Right lobe of liver (tissue), 6 donors: Measurements from ENCODE around the gene PPP2R5C. TPM values are rescaled to one million over a fixed set of nuclear protein-coding genes. Genes with fewer than 3 reads are reported as not detected.

ENCODE experiments used
- ATAC-seq, 4 donors: fragments of 200-7000 bp; cut with Tn5 transposase; one replicate each; pipeline ENCODE4 v1.9.1; 2020; ENCODE audit warnings: mild to moderate bottlenecking in 4 of 4, moderate library complexity in 4 of 4
- DNase-seq, 3 donors: peaks; one replicate each; pipeline ENCODE4 v3.0.0-alpha.2; 2020
- H3K27ac ChIP-seq, 3 donors: fragments of 200-600 bp; one replicate each; pipeline ENCODE4 v1.8.0; 2022
- H3K27me3 ChIP-seq, 2 donors: fragments of 200-600 bp; one replicate each; pipeline ENCODE4 v1.8.0; 2022
- H3K36me3 ChIP-seq, 4 donors: fragments of 200-600 bp; sonication (generic) in 1 of 4; one replicate each; pipeline versions ENCODE4 v1.5.1 to v1.8.0; 2017 to 2022; ENCODE audit warnings: control low read depth in 1 of 4
- H3K4me1 ChIP-seq, 4 donors: fragments of 200-600 bp; sonication (generic) in 1 of 4; one replicate each; pipeline versions ENCODE4 v1.5.1 to v1.8.0; 2017 to 2022; ENCODE audit warnings: control low read depth in 1 of 4
- H3K4me3 ChIP-seq, 3 donors: fragments of 200-600 bp; one replicate each; pipeline ENCODE4 v1.8.0; 2022
- H3K9me3 ChIP-seq, 4 donors: fragments of 200-600 bp; sonication (generic) in 1 of 4; one replicate each; pipeline versions ENCODE4 v1.5.1 to v1.8.0; 2017 to 2022; ENCODE audit warnings: control low read depth in 1 of 4
- POLR2A ChIP-seq: fragments of 450-650 bp; IDR thresholded peaks from one replicate; pipeline ENCODE4 v1.6.1; 2017; ENCODE audit warnings: antibody characterized with exemption, mild to moderate bottlenecking
- WGBS: methylation state at CpG from one replicate; pipeline ENCODE4 v1.1.6; 2018; ENCODE audit warnings: low coverage, low lambda C conversion rate; ENCODE audit not compliant: insufficient coverage; ENCODE audit errors: missing lambda C conversion rate; 5-methylcytosine and 5-hydroxymethylcytosine counted together
- intact Hi-C, 2 donors: fragments of 100-400 bp; cut with DNase I; formaldehyde crosslinking; loops; one replicate each; pipeline versions ENCODE4 v1.11.2 to v1.14.1; 2022
- total RNA-seq, 6 experiments: library from RNA; depleted of rRNA in 2 of 6; stranded (reverse); fragments of >200 nt in 2 of 6; fragmentation: NEBNext Ultra II Directional in 3 of 6; extraction: Animal tissue kit (Norgen Biotek cat#: 25700) in 3 of 6; gene quantifications; one replicate each; pipeline versions ENCODE4 v1.1.0 to v1.2.4, GENCODE V29; 2016 to 2023
- TF ChIP-seq, protein P1 (sequence below), 4 donors: fragments of 200-600 bp in 3 of 4; fragments of 450-650 bp in 1 of 4; IDR thresholded peaks; one replicate each; pipeline versions ENCODE4 v1.5.1 to v1.8.0; 2016 to 2022; ENCODE audit warnings: antibody characterized with exemption in 4 of 4, mild to moderate bottlenecking in 2 of 4
- donor health status: DM: no; HTN: yes; CAD: no.
- donor health status: DM: no; HTN: no; CAD: no.
- donor health status: DM: no; HTN: no; CAD: no.
- donor health status: DM: no; HTN: yes; CAD: no.
- donor health status: DM: no; HTN: yes; CAD: no.

Gene PPP2R5C
- total RNA-seq, 6 experiments from 2014 or later = 44.9 to 74.5 (median 55.3) TPM

DNA sequence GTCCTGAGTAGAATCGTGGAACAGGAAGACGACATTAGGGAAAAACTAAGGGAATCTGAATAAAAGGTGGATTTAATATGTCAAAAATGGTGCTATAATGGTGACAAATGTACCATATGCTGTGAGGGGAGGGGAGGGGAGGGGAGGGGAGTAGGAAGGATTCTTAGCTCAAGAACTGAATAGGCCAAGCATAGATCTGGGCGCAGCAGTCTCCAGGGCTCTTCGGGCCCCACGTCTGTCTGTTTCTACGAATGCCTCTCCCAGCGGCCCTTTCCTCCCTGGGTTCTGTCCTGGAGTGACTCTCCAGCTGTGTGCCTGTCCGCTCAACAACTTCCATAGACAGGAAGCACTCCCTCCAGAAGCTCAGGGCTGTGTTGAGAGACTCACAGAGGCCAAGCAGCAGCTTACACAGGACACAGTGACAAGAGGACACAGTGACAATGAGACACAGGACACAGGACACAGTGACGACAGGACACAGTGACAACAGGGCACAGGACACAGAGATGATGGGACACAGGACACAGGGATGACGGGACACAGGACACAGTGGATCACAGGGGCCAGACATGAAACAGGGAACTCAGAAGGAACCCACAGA lies 42.4 kb upstream of the PPP2R5C start:
- H3K27ac ChIP-seq = peak overlapping the region in 1 of 3 donors; percentile 38

DNA sequence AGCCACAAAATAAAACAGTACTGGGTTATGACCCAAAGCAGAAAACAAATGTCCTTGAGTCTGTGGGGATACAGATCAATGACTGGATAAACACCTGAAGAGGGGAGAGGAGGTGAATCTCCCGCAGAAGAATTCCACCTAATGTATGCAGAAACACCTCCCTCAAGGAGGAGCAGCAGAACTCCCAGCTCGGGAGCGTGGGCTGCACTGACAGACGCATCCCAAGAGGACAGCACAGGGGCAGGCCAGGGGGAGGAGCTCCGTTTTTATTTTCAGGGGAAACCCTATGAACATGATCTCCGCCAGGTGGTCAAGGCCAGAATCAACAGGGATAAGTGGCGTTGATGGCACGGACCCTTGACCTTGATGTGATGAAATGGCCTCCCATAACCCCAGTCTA lies 41.8 kb upstream of the PPP2R5C start:
- H3K27ac ChIP-seq = peak overlapping the region in 1 of 3 donors; percentile 38
- 47% methylated on average over 5 of the region's 8 CpGs for WGBS
- H3K27me3 ChIP-seq = no peaks in the 10 kb centered on the region
- TF ChIP-seq, protein P1, sequence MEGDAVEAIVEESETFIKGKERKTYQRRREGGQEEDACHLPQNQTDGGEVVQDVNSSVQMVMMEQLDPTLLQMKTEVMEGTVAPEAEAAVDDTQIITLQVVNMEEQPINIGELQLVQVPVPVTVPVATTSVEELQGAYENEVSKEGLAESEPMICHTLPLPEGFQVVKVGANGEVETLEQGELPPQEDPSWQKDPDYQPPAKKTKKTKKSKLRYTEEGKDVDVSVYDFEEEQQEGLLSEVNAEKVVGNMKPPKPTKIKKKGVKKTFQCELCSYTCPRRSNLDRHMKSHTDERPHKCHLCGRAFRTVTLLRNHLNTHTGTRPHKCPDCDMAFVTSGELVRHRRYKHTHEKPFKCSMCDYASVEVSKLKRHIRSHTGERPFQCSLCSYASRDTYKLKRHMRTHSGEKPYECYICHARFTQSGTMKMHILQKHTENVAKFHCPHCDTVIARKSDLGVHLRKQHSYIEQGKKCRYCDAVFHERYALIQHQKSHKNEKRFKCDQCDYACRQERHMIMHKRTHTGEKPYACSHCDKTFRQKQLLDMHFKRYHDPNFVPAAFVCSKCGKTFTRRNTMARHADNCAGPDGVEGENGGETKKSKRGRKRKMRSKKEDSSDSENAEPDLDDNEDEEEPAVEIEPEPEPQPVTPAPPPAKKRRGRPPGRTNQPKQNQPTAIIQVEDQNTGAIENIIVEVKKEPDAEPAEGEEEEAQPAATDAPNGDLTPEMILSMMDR (IDR thresholded peaks at IDR 0.05) = no peak
- TF ChIP-seq POLR2A = no peak
- intact Hi-C loops = no loop called here
- H3K9me3 ChIP-seq = no peaks in the 10 kb centered on the region
- H3K36me3 ChIP-seq = no peaks in the 10 kb centered on the region
- peak in 1 of 3 donors; percentile 30 for DNase-seq
- no peak overlapping the region for H3K4me3 ChIP-seq
- ATAC-seq = no peak
- H3K4me1 ChIP-seq = no peaks in the 10 kb centered on the region

More for the DNA sequence above, 42.4 kb upstream of the PPP2R5C start:
- WGBS = 42% methylated on average over 8 of the region's 10 CpGs
- Histone ChIP-seq H3K4me3 (no peak overlapping the region), H3K27me3 (no peaks in the 10 kb centered on the region), H3K36me3 (no peaks in the 10 kb centered on the region), H3K4me1 (no peaks in the 10 kb centered on the region), H3K9me3 (no peaks in the 10 kb centered on the region)
- peak; percentile 58 to 76 (median 72) for ATAC-seq
- intact Hi-C loops = no loop called here
- DNase-seq = peak in 1 of 3 donors; percentile 38
- no peak for TF ChIP-seq POLR2A
- TF ChIP-seq, protein P1 (IDR thresholded peaks at IDR 0.05) = no peak

DNA sequence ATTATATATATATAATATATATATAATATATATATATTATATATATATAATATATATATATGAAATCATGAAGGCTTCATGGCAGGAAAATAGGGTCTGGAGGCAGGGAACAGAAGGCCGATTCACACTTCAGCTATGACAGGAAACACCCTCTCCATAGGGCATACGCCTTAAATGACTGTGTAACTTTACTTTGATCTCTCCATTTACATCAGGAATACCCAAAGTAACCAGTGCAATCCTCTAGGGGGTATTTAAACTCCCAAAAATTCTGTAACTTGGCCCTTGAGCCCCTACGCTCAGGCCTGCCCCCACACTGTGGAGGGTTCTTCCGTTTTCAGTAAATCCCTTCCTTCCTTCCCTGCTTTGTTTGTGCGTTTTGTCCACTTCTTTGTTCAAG lies 40.4 kb upstream of the PPP2R5C start:
- ATAC-seq (no peak), DNase-seq (no peak)
- no peaks in the 10 kb centered on the region for H3K4me1 ChIP-seq
- TF ChIP-seq POLR2A = no peak
- TF ChIP-seq, protein P1 (IDR thresholded peaks at IDR 0.05) = no peak
- H3K4me3 ChIP-seq = no peak overlapping the region
- WGBS = 77% methylated on average over 4 of the region's 5 CpGs
- H3K36me3 ChIP-seq = no peaks in the 10 kb centered on the region
- H3K27ac ChIP-seq = peak overlapping the region in 1 of 3 donors; percentile 5
- no peaks in the 10 kb centered on the region for H3K9me3 ChIP-seq
- intact Hi-C loops = no loop called here
- no peaks in the 10 kb centered on the region for H3K27me3 ChIP-seq

DNA sequence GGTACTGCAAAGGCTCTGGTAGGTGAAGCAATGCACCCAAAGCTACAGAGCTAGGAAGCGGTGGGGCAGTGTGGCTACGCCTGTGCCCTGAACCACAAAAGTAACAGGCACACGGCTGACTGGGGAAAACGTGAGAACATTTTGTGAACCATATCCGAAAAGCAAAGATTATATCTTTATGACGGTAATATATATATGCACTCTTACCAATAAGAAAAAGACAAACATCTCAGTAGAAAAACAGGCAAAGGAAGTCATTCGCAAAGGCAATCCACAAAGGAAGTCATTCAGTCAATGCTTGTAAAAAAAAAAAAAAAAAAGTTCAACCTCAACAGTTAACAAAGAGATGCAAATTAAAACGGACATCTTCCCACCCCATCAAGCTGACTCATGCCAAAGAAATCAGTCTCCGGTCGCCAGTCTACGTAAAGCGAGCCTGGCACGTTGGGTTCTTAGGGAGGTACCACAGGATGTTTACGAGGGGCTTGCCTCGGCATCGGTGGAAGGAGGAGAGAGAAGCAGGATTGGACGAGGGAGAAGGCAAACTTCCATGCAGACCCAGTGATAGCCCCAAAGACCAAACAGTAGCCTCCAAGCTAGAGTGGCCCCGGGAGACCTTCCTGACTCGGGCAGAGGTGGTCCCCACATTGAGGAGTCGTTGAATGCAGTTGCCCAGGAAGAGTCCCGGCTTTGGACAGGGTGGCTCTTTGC lies 39.4 kb upstream of the PPP2R5C start:
- ATAC-seq (peak; percentile 63 to 69 (median 64)), DNase-seq (no peak)
- no peak overlapping the region for H3K4me3 ChIP-seq
- peak overlapping the region in 1 of 3 donors; percentile 47 for H3K27ac ChIP-seq
- H3K4me1 ChIP-seq = no peaks in the 10 kb centered on the region
- intact Hi-C loops = no loop called here
- 48% methylated on average over 19 of the region's 21 CpGs for WGBS
- H3K36me3 ChIP-seq = no peaks in the 10 kb centered on the region
- H3K9me3 ChIP-seq = no peaks in the 10 kb centered on the region
- TF ChIP-seq, protein P1 (IDR thresholded peaks at IDR 0.05) = no peak
- TF ChIP-seq POLR2A = no peak
- no peaks in the 10 kb centered on the region for H3K27me3 ChIP-seq
